ENCODE data around the gene PRKCZ.
A peak's percentile ranks its signal among the peaks of the same experiment; 100 is the strongest.

PRKCZ gene

DNA sequence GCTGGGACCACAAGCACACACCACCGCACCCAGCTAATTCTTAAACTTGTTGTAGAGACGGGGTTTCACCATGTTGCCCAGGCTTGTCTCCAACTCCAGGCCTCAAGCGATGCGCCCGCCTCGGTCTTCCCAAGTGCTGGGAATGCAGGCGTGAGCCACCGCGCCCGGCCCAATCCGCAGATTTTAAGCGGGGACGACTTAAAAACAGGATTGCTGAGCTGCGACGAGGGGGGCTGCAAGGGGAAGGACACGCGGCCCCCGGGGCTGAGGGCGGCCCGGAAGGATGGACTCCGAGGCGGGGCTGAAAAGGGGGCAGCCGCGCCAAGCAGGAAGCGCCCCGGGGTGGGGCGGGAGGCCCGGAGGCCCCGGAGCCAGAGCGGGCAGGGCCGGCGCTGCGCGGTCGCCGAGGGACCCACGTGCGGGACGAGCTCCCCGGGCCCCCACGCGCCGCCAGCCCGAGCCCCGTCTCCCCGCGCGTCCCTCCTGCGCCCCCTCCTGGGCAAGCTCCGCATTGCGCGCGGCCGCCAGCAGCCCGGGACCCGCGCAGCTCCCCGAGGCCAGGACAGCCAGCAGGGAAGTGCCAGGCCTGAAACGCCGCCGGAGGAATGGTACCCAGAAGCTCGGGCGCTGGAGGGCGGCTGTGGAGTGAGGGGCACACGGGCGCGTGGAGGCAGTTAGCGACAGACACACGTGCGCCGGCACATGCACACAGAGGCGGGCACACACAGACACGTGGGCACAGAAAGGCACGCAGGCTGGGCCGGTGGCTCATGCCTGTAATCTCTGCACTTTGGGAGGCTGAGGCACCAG is 5.5 kb upstream of the PRKCZ start:
- TF ChIP-seq CTCF (IDR thresholded peaks at IDR 0.05), result peak; percentile 72 to 77
- Histone ChIP-seq H3K36me3 (no peaks in the 10 kb centered on the region), H3K9me3 (no peaks in the 10 kb centered on the region), H3K4me1 (peaks cover 0 to 15% (median 10%) of the 10 kb centered on the region in 4 donors), H3K4me3 (peak overlapping the region in 1 of 2 donors; percentile 18), H3K27me3 (peaks cover 0 to 94% of the 10 kb centered on the region in 2 donors), H3K27ac (no peak overlapping the region)
- intact Hi-C loops (cut with DNase I; ENCODE audit: low total_unique reads), result loop anchor here (5.0 kb wide), 1 partner anchor 87 kb away; no protein-coding TSS in a partner anchor
- DNase-seq, result peak in 1 of 2 donors; percentile 50

DNA sequence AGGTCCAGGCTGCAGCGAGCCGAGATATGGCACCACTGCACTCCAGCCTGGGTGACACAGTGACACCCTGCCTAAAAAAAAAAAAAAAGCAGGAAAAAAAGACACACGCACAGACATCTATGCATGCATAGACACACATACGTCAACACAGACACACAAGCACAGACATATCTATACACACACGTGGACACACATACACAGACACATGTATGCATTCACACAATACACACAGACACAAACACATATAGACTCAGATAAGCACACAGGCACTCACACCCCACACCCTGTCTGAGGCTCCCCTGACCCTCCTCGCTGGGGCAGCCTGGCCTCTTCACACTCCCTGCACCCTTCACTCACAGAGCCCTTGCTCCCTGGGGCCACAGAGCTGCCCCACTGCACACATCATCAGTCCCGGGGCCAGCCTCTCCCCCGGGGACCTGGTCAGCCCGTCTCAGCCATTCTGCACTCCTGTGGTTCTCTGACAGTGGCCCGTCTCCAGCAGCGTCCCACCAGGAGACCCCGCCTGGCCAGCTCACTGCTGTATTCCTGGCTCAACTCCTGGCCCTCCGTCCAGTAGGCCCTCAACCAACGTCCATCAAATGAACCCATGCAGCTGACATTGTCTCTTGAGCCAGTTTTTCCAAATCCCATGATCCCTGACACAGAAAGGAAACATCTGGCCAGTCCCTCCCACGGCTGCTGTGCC is 4.6 kb upstream of the PRKCZ start:
- no peak for TF ChIP-seq CTCF (IDR thresholded peaks at IDR 0.05)
- no peak for DNase-seq
- Histone ChIP-seq H3K4me1 (peaks cover 0 to 24% (median 16%) of the 10 kb centered on the region in 4 donors), H3K36me3 (no peaks in the 10 kb centered on the region), H3K4me3 (no peak overlapping the region), H3K27ac (no peak overlapping the region), H3K27me3 (peaks cover 0 to 95% of the 10 kb centered on the region in 2 donors), H3K9me3 (no peaks in the 10 kb centered on the region)
- intact Hi-C loops (cut with DNase I; ENCODE audit: low total_unique reads), result no loop called here

DNA sequence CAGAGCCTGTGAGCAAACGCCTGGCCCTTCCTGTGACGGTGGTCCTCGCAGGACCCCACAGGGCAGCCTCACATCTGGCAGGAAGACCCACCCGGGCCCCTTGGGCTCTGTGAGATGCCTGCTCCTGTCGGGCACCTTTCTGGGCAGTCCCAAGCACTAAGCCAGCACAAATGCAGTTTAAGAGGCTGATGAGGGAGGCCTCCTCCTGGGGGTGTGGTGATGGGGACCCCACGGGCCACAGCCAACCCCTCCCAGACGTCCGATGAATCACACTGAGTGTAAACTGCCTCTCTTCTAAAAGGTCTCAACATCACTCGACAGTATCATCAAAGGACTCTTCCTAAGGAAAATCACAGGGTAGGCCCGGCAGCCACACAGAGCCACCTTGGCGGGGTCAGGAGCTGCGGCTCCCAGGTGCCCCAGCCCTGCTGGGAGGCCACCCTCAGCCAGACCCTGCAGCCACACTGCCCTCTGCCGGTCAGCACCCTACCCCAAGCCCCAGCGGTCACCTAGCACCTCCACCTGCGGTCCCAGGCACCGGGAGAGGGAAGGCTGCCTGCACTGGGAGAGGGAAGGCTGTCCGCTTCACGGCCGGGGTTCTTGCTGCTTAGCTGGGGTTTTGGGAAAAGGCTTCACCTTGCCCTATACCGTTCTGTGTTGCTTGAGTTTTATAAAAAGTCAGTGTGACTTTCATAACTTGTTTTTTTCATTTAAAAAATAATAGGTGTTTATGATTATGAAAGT is 3.9 kb upstream of the PRKCZ start:
- Histone ChIP-seq H3K4me1 (peaks cover 0 to 27% (median 18%) of the 10 kb centered on the region in 4 donors), H3K27me3 (peaks cover 0 to 95% of the 10 kb centered on the region in 2 donors), H3K36me3 (no peaks in the 10 kb centered on the region), H3K27ac (no peak overlapping the region), H3K4me3 (no peak overlapping the region), H3K9me3 (no peaks in the 10 kb centered on the region)
- no peak for DNase-seq
- TF ChIP-seq CTCF (IDR thresholded peaks at IDR 0.05), result peak in 1 of 2 experiments; percentile 32
- intact Hi-C loops (cut with DNase I; ENCODE audit: low total_unique reads), result no loop called here

DNA sequence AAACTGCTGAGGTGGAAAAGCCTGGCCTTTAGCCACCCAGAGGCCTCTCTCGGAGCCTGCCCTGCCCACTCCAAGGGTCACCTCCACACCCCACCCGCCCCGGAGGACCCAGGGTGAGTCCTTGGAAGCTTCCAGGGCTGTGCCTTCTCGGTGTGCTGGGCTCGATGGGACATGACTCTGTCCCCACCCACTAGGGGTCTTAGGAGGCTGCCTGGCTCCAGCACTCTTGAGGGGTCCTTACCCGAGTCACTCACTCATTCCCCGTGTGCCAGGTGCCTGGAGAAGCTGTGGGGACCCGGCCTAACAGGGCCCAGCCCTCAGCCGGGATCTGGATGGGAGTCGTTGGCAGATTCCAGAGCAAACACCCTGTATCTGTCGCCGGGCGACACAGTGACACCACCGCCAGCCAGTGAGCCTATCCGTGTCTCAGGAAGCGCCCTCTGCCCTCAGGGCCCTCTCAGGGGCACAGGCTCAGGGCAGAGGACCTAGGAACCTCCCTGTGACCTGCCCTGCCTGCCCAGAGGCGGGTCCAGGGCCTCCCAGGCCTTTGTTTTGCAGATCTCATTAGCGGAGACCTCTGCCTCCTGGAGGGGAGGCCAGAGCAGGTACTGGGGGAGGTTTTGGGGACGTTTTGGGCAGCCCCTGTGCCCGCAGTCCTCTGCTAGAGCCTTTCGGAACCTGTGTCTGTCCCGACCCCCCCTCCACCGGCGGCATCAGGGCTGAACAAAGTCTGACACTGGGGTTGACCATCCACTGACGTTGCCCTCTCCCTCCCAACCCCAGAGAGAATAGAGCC is 3.1 kb upstream of the PRKCZ start:
- peaks cover 0 to 28% (median 19%) of the 10 kb centered on the region in 4 donors for H3K4me1 ChIP-seq
- intact Hi-C loops (cut with DNase I; ENCODE audit: low total_unique reads), result no loop called here
- no peaks in the 10 kb centered on the region for H3K36me3 ChIP-seq
- peaks cover 0 to 95% of the 10 kb centered on the region in 2 donors for H3K27me3 ChIP-seq
- no peak overlapping the region for H3K27ac ChIP-seq
- no peak for DNase-seq
- TF ChIP-seq CTCF (IDR thresholded peaks at IDR 0.05), result no peak
- no peaks in the 10 kb centered on the region for H3K9me3 ChIP-seq
- H3K4me3 ChIP-seq, result no peak overlapping the region
